COR-L47 (cell line): ENCODE measurements around the gene TIAL1.
"Not testable (repeated sequence)": the region's sequence is repeated elsewhere in the genome, so short reads cannot be mapped to it uniquely, and the experiment has no call there.

Source experiments
- DNase-seq: peaks from one replicate; lab custom pipeline; 2025; lab: John Stamatoyannopoulos, UW

Gene TIAL1, protein sequence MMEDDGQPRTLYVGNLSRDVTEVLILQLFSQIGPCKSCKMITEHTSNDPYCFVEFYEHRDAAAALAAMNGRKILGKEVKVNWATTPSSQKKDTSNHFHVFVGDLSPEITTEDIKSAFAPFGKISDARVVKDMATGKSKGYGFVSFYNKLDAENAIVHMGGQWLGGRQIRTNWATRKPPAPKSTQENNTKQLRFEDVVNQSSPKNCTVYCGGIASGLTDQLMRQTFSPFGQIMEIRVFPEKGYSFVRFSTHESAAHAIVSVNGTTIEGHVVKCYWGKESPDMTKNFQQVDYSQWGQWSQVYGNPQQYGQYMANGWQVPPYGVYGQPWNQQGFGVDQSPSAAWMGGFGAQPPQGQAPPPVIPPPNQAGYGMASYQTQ

DNA sequence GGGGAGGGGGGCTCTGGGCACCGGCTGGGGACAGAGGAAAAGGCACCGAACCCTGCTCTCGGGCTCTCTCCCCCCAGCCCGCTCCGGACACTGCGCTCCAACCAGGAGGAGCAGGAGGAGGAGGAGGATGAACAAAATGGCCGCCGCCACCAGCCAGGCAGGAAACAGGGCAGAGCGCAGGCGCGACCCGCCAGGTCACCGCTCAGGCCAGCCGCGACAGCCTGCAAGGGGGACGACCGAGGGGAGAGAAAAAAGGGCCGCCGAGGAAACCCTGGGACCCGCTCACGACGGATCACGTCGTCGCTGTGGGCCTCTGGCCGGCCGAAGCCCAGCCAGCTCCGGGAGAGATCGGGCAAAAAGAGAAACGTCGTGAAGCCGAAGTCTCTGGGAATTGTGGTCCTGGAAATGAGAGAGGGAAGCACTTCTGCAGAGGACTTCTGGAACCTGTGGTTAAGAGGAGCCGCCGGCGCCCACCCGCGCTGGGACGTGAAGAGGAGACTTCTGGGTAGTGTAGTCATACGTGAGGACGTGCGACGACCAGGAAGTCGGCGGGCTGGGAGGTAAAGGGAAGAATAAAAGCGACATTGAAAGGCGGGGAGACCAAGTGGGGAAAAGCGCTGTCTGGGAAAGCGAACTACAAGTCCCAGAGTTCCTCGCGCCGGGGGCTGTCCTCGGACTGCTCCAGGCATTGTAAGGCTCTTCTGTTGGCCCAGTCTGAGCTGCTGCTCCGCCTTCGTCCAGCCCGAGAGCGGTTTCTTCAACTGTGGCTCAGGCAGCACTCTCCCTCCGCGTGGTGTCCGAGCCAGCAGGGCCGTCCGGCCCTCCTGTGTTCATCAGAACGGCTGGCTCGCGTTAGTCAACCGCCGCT is at the start of gene TIAL1:
Gene TIAL1 (minus strand): TSS at position 428 of the 868 bp plus-strand sequence. CDS start 499 bp downstream, outside the sequence.
- DNase-seq, result peak; percentile 91

DNA sequence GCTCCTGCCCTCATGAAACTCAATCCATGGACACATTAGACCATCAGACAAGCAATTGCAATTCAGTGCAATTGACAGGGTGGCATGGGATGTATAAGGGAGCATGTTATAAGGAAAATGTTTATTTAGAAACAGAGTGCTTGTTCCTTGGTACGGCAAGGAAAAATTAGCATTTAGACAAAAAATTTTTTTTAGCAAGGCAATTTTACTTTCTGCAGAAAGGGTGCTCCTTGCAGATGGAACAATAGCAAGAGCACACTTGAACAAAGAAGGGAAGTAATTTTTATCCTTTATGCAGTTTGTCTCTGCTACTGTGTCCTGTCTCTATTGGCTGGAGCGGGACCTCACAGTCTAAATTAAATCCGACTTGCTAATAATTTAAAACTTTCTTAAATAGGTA is 48.2 kb upstream of the TIAL1 start:
- no peak for DNase-seq

DNA sequence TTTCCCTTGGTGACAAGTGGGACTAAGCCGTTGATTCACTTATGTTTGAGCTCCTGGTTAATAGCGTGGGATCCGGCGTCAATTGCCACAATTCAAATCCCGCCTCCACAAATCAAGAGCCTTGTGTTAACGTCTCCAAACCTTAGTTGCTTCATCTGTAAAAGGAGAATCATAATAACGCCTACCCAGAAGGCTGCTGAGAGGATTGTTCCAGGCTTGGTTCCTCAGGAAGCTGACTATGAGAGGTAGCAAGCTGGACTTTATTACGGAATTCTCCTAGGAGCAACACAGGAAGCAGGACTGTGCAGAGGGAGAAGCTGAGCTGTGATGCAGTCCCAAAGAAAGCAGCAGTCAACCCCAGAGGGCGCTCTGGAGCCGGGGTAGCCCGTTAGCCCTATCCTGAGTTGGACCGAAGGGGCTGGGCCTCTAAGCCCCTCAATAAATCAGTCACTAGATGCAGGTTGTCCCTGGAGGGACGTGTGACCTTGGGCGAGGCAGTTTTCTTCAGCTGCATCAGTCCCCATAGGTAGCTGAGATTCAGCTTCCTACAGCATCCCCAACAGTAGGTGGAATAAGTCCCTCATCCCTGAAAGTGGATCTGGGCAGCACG is 47.5 kb upstream of the TIAL1 start:
- no peak for DNase-seq

DNA sequence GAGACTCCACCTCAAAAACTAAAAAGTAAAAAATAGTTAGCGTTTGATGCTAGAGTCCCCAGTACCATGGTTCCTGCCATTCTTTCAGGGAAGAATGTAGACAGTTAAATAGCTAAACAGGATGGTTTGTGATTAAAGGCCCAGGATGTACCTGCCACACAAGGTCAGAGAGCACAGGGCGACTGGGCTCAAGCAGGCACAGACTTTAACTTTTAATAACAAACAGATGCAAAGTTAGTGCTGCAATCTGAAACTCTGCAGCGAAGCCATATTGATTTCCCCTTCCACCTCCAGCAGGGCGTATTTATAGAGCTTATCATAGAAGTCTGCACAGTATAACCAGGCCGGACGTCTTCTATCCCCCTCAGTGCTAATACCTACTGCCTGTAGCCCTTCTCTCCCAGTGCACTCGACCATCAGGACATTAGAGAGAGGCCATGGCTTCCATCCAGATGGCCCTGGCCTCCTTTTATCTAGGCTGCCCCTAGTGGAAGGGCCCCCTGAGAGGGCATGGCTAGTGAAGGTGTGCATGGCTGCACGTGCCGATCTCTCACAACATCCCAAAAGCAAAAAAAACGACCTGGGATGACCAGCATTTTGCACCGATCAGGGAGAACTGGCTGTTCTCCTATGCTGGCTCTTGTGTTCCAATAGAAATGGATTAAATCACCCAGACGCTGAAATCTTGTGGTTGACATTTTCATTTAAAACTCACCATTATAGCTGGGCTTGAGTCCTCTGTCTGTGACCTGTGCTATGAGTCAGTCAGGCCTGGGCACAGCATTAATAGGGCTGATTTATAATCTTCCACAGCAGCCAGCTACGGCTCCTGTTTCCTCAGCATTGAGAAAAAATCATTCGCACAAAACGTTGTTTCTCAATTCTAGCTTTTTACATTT is 46.8 kb upstream of the TIAL1 start:
- no peak for DNase-seq

DNA sequence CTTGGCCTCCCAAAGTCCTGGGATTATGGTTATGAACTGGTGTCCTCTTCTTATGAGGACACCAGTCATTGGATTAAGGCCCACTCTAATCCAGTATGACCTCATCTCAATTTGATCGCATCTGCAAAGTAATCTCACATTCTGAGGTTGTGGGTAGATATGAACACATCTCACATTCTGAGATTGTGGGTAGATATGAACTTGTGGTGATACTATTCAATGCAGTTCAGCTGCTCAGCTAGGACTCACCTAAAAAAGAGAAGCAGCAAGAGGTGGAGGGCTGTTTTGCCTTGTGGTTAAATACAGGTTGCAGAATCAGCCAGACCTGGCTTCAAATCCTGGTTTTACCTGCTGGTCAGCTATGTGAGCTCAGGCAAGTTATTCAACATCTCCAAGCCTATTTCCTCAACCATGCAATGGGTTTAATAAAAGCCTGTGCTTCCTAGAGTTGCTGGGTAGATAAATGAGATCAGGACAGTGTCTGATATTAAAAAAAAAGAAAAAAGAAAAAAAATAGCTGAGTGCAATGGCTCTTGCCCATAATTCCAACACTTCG is 45.9 kb upstream of the TIAL1 start:
- no peak for DNase-seq

DNA sequence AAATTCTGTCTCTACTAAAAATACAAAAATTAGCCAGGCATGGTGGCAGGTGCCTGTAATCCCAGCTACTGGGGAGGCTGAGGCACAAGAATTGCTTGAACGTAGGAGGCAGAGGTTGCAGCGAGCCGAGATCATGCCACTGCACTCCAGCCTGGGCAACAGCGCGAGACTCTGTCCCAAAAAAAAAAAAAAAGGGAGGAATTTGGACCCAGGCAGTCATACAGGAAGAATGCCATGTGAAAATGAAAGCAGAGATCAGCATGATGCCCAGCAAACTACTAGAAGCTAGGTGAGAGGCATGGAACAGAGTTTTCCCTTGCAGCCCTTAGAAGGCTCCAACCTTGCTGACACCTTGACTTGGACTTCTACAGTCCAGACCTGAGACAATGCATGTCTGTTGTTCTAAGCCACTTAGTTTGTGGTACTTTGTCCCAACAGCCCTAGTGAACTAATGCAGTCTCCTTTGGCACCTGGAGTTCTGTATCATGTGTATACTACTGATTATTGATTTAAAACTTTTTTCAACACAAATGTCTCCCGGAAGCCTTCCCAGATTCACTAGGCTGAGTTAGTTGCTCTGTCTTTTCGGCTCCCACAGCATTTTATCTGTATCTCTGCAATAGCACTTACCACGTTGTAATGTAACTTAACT is 44.2 kb upstream of the TIAL1 start:
- no peak for DNase-seq

DNA sequence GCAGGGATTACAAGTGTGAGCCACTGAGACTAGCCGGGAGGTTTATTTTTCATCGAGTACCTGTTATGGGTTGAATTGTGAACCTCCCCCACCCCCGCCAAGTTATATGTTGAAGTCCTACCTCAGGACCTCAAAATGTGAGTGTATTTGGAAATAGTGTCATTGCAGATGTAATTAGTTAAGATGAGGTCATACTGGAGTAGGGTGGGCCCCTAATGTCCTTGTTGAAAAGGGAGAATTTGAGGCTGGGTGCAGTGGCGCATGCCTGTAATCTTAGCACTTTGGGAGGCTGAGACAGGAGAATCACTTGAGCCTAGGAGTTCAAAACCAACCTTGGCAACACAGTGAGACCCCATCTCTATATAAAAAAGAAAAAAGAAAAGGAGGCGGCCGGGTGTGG is 43.6 kb upstream of the TIAL1 start:
- no peak for DNase-seq

DNA sequence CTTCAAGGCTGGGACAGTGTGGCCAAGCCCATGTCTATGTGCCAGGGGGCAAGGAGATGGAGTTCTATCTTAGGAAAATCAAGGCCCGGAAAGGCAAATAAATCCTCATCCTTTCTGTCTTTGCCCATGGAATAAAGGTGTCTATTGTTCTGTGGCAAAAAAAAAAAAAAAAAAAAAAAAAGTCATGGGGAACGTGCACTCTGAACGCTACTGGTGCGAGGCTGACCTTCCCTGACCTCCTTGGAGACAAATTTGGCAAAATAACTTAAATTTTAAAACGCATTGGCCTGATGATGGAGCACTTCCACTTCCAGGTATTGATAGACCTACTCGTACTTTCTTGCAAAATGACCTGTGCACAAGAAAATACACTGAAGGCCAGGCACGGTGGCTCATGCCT is 42.2 kb upstream of the TIAL1 start:
- no peak for DNase-seq

DNA sequence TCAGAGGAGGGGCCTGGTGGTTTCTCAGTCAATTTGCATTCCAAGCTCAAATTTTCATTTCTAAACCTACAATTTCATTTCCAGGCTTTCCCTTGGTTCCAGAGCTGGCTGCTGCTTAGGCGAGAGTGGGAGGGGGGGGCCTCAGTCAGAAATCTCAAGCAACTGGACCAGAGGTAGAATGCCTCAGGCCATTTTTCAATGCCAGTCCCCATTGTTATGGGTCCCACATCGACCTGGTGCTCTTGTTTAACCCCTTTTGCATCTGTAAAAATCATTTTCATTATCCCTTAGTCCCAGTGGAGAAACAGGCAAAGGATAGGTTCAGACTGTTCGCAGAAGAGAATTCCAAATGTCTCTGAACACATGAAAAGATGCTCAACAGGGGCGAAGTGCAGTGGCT is 40.9 kb upstream of the TIAL1 start:
- DNase-seq, result no peak

DNA sequence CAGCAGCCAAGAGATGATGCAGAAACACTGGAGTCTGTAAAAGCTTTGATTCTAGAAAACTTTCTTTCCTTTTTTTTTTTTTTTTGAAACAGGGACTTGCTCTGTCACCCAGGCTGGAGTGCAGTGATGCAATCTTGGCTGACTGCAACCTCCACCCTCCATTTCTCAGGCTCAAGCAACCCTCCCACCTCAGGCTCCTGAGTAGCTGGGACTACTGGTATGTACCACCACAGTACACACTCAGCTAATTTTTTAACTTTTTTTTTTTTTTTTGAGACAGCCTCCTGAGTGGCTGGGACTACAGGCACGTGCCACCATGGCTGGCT is 37.4 kb upstream of the TIAL1 start:
- no peak for DNase-seq

DNA sequence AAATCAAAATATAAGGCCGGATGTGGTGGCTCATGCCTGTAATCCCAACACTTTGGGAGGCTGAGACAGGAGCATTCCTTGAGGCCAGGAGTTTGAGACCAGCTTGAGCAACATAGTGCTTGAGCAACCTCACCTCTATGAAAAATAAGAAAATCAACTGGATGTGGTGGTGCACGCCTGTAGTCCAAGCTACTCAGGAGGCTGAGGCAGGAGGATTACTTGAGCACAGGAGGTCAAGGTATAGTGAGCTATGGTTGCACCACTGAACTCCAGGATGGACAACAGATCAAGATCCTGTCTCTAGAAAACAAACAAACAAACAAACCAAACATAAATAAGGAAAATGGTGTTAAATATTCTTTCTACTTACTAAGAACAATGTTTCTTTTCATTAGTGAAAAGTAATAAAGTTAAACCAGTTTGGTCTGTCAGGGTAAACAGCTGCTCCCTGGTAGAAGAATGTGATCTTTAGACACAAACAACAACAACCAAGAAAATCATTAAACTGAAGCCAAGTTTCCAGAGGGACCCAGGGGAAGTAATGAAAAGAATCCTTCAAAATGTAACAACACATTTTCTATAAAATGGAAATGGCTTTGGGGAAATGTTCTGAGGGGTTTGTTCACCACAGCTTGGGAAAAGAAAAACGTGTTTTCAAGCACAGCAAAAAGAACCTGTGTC is 36.9 kb upstream of the TIAL1 start:
- DNase-seq, result no peak

DNA sequence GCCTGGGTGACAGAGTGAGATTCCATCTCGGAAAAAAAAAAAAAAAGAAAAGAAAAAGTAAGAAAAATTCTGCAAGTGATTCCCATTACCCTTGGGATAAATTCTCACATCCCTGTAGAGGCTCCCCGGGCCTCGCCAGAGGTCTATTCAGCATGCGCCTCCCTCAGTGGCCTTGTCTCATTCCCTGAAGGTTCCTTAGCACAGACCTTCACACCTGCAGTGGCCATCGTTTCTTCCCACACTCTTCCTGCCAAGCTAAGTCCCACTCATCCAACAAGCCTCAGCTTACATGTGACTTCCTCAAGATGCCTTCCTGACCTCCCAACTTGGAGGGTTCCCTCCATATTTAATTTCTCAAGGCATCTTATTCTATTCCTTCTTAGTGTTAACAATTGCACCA is 33.5 kb upstream of the TIAL1 start:
- no peak for DNase-seq

DNA sequence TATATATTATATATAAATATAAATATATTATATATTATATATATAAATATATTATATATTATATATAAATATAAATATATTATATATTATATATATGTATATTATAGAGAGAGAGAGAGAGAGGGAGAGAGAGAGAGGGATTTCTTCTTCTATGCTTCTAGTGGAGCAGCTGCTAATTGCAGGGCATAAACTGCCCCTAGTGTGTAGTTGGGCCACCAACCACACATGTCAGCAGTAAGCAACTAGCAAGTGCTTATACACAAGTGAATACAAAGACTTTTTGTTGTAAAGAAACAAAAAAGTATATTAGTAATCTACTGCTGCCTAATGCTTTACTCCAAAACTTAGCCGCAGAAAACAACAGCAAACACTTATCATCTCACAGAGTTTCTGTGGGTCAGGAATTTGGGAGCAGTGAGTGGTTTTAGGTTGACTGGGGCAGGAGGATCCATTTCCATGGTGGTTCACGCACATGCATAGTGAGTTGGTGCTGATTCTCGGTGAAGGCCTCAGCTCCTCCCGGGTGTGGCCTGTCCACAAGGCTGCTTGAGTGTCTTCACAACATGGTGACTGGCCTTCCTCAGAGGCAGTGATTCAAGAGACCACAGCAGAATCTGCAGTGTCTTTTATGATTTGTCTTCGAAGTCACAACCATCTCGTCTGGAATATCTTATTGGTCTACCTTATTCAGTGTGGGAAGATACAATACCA is 29.0 kb upstream of the TIAL1 start:
- DNase-seq, result no peak

DNA sequence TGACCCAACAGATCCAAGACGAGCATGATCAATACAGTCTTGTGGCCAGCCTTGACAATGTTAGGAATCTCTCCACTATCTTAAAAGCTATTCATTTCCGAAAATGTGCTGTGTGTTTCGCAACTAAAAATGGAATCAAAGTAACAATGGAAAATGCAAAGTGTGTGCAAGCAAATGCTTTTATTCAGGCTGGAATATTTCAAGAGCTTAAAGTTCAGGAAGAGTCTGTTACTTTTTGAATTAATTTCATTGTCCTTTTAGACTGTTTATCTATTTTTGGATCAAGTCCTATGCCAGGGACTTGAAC is 24.3 kb upstream of the TIAL1 start:
- DNase-seq, result no peak

DNA sequence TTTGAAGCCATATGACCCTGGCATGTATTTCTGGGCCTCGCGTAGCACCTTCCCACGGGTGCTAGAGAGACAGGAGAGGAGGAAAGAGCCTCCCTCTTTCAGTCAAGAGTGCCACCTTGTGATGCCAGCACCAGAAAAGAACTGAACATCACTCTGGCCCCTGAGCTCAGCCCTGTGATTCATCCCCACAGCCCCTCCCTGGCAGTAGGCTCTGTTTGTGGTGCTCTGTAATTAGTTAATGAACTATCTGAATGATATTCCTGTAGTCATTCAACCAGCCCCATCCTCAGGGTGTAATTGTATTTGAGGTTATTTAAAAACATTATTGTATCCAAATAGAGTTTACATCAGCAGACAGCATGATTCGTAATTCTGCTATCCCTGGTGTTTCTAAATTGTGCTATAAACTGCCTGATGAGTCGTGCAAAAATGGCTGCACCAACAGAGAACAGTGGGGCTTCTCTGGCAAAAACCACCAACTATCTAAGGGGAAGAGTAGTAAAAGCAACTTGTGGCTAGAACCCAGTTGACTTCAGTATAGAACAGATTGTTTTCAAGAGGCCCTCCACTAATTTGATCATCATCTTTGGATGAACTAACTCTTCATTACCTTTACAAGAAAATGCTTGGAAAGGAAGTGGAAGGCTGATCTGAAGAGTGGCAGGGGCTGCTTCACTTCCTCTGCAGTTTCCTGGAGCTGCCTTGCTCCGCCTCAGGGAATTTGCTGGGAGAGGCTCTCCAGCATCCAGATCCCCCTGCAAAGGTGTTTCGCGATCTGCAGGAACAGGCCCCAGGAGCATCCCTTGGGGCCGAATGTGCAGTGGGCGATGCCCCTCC is 23.7 kb upstream of the TIAL1 start:
- no peak for DNase-seq

DNA sequence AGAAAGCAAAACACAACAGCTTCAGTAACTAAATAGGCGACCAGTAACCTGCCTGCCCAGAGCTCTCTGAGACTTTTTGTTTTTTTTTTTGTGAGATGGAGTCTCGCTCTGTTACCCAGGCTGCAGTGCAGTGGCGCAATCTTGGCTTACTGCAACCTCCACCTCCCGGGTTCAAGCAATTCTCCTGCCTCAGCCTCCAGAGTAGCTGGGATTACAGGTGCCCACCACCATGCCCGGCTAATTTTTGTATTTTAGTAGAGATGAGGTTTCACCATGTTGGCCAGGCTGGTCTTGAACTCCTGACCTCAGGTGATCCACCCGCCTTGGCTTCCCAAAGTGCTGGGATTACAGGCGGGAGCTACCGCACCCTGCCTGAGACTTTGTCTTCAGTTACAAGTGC is 23.0 kb upstream of the TIAL1 start:
- not testable (repeated sequence) for DNase-seq

DNA sequence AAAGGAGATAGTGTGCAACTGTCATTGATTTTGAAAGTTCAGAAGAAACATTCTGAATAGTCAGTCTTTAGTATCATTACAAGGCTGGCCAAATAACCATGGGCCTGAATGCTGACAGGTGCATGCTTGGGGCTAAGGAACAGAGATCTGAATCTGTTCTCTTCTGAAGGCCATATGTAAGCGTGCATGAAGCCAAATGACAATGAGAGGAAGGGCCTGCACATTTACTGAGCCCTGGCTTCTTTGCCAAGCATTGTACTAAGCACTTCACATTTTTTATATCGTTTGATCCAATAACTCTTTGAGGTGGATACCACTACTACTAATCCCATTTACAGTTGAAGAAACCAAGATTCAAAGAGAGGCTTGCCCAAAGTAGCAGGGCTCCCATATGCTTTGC is 22.5 kb upstream of the TIAL1 start:
- DNase-seq, result no peak

DNA sequence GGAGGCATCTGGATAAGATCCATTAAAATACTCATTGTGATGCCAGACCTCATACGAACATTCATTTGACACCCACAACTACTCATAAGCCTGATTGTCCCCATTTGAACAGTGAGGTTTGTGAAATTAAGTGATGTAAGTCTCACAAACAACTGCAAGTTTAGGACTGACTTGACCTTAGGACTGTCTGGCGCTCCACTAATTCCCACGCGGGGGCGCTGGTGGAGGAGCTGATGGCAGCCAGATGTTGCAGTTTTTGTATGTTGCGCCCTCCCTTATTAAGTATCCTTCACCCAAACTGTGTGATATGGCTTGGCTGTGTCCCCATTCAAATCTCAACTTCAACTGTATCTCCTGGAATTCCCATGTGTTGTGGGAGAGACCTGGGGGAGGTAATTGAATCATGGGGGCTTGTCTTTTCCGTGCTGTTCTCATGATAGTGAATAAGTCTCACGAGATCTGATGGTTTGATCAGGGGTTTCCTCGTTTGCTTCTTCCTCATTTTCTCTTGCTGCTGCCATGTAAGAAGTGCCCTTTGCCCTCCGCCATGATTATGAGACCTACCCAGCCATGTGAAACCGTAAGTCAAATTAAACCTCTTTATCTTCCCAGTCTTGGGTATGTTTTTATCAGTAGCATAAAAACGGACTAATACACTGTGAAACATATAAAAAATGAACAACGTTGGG is 20.3 kb upstream of the TIAL1 start:
- no peak for DNase-seq

DNA sequence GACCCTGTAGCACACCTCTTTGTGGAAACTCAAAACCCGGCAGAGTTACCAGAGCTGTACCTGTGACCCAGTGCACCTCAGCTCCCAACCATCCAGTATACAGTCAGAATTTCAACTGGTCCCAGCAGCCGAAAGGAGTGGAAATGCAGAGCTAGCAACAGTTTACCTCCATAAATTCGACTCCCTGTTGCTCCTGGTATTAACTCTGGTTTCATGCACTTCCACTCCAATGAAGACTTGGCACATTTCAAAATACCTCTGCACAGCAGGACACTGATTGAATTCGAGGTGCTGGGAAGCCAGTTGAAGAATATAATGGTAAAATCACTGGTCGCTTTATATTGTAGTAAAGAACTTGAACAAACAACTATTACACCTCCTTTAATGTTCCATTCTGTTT is 17.9 kb upstream of the TIAL1 start:
- no peak for DNase-seq
